Stimulated activated CD4-positive, alpha-beta T cell treated with anti-CD3 and anti-CD28 coated beads, Interleukin-2, amount 100 ng/mL, for 24 hours (primary cell): Measurements from ENCODE around the gene LCN10.

ENCODE experiments used
- DNase-seq, 2 donors: peaks; one replicate each; pipeline ENCODE4 v3.0.0-alpha.2; 2020

Gene LCN10

GRCh38 chr9:136734837-136735496 is 7.8 kb downstream of the LCN10 start:
- DNase-seq, result no peak

- no peak for DNase-seq
These were observed 9.1 kb downstream of the LCN10 start for GRCh38 chr9:136733611-136734010.

GRCh38 chr9:136732444-136733178 is 10.1 kb downstream of the LCN10 start:
- no peak for DNase-seq

GRCh38 chr9:136729926-136730325 is 12.8 kb downstream of the LCN10 start:
- DNase-seq, result no peak

GRCh38 chr9:136729144-136729543 is 13.6 kb downstream of the LCN10 start:
- DNase-seq, result peak in 1 of 2 donors; percentile 34

GRCh38 chr9:136728548-136729123 is 14.1 kb downstream of the LCN10 start:
- DNase-seq, result peak in 1 of 2 donors; percentile 28

- peak; percentile 94 to 95 for DNase-seq
These were observed 14.6 kb downstream of the LCN10 start for GRCh38 chr9:136728080-136728547.

GRCh38 chr9:136726631-136727191 is 16.0 kb downstream of the LCN10 start:
- DNase-seq, result peak; percentile 44 to 52

GRCh38 chr9:136726118-136726517 is 16.6 kb downstream of the LCN10 start:
- DNase-seq, result no peak

- DNase-seq, result no peak
These were observed 17.1 kb downstream of the LCN10 start for GRCh38 chr9:136725612-136726011.

- DNase-seq, result no peak
These were observed 18.0 kb downstream of the LCN10 start for GRCh38 chr9:136724772-136725171.

- DNase-seq, result no peak
These were observed 18.8 kb downstream of the LCN10 start for GRCh38 chr9:136723989-136724388.

GRCh38 chr9:136723362-136723976 is 19.3 kb downstream of the LCN10 start:
- DNase-seq, result no peak

GRCh38 chr9:136722969-136723356 is 19.8 kb downstream of the LCN10 start:
- peak in 1 of 2 donors; percentile 36 for DNase-seq

GRCh38 chr9:136722093-136722968 is 20.4 kb downstream of the LCN10 start:
- peak in 1 of 2 donors; percentile 38 for DNase-seq

GRCh38 chr9:136721339-136722092 is 21.2 kb downstream of the LCN10 start:
- peak in 1 of 2 donors; percentile 46 for DNase-seq

GRCh38 chr9:136720898-136721338 is 21.8 kb downstream of the LCN10 start:
- DNase-seq, result peak in 1 of 2 donors; percentile 34

GRCh38 chr9:136720251-136720897 is 22.4 kb downstream of the LCN10 start:
- DNase-seq, result no peak

GRCh38 chr9:136719195-136719880 is 23.4 kb downstream of the LCN10 start:
- DNase-seq, result peak in 1 of 2 donors; percentile 22
